RWPE1 (cell line): ENCODE data around the gene PDZD2.

Source experiments
- CTCF ChIA-PET: fragments of 350-600 bp; sonication (Branson Sonifier 250); formaldehyde crosslinking; extraction: SDS; loops from one replicate; lab custom pipeline; 2021; lab: Yijun Ruan, JAX
- POLR2A ChIA-PET: fragments of 400-600 bp; formaldehyde crosslinking; extraction: SDS; loops from one replicate; lab custom pipeline; 2020; ENCODE audit warnings: antibody characterized with exemption; ENCODE audit not compliant: low non-redundant PET; lab: Yijun Ruan, JAX
- DNase-seq: peaks from one replicate; pipeline ENCODE4 v3.0.0; 2012; ENCODE audit warnings: low spot score
- H3K27ac ChIP-seq: fragments of 450-650 bp; 2 replicates; pipeline ENCODE4 v1.5.1; 2017
- TF ChIP-seq, protein P1 (sequence below): fragments of 450-650 bp; conservative IDR thresholded peaks from 2 replicates; pipeline ENCODE4 v1.5.1; 2017; ENCODE audit warnings: low read depth, mild to moderate bottlenecking

PDZD2 gene

GRCh38 chr5:31711935-31712592, 73.1 kb downstream of the PDZD2 start:
- CTCF ChIA-PET: no interaction called here
- no peak overlapping the region for H3K27ac ChIP-seq
- TF ChIP-seq, protein P1, sequence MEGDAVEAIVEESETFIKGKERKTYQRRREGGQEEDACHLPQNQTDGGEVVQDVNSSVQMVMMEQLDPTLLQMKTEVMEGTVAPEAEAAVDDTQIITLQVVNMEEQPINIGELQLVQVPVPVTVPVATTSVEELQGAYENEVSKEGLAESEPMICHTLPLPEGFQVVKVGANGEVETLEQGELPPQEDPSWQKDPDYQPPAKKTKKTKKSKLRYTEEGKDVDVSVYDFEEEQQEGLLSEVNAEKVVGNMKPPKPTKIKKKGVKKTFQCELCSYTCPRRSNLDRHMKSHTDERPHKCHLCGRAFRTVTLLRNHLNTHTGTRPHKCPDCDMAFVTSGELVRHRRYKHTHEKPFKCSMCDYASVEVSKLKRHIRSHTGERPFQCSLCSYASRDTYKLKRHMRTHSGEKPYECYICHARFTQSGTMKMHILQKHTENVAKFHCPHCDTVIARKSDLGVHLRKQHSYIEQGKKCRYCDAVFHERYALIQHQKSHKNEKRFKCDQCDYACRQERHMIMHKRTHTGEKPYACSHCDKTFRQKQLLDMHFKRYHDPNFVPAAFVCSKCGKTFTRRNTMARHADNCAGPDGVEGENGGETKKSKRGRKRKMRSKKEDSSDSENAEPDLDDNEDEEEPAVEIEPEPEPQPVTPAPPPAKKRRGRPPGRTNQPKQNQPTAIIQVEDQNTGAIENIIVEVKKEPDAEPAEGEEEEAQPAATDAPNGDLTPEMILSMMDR: no peak
- POLR2A ChIA-PET: no interaction called here
- DNase-seq: no peak

GRCh38 chr5:31717561-31717960, 78.6 kb downstream of the PDZD2 start:
- TF ChIP-seq, protein P1: no peak
- POLR2A ChIA-PET: no interaction called here
- H3K27ac ChIP-seq: no peak overlapping the region
- DNase-seq: no peak
- CTCF ChIA-PET: no interaction called here

DNA sequence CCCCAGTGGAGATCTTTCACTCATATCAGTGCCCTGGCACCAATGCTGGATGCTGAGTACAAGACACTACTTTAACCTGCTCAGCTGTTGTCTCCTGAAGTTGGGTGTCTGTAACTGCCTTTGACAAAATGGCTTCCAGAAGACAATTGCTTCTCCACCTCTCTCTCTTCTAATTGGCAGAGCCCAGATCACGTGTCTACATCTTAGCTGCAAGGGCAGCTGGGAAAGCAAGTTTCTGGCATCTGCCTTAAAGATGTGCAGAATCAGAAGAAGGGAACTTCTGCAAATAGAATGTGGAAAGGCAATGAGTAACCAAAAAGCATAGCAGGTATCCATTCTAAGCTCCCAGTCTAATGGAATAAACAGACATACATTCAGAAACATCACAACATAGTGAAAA, 81.1 kb downstream of the PDZD2 start:
- H3K27ac ChIP-seq: no peak overlapping the region
- no peak for DNase-seq
- TF ChIP-seq, protein P1: no peak
- ChIA-PET CTCF (no interaction called here), POLR2A (no interaction called here)

GRCh38 chr5:31720811-31721345, 81.9 kb downstream of the PDZD2 start:
- TF ChIP-seq, protein P1: no peak
- no peak for DNase-seq
- POLR2A ChIA-PET: no interaction called here
- no peak overlapping the region for H3K27ac ChIP-seq
- CTCF ChIA-PET: no interaction called here

DNA sequence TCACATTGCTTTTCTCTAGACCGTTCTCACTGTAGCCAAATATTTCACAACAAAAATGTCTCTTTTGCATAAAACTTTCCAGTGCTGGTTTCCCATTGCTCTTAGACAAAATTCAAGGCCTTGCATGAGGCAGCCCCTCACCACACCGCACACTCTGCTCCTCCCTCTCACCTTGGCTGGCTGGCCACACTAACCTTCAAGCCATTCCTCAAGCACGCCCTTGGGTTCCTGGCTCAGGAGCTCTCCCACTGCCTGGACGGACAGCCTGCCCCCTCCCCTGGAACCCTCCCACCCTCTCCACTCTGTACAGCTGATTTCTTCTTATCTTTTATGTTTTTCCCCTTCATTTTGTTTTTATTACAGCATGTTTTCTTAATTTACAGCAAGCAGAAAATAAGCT, 83.2 kb downstream of the PDZD2 start:
- CTCF ChIA-PET: no interaction called here
- H3K27ac ChIP-seq: no peak overlapping the region
- POLR2A ChIA-PET: no interaction called here
- TF ChIP-seq, protein P1: no peak
- no peak for DNase-seq

- CTCF ChIA-PET: no interaction called here
- POLR2A ChIA-PET: no interaction called here
These were observed 87.1 kb downstream of the PDZD2 start for GRCh38 chr5:31725996-31726395.

More at GRCh38 chr5:31725996-31726395, 87.1 kb downstream of the PDZD2 start:
- TF ChIP-seq, protein P1: no peak
- no peak overlapping the region for H3K27ac ChIP-seq
- DNase-seq: no peak
